ENCODE results near the gene TBX21. TPM values are rescaled to one million over a fixed set of nuclear protein-coding genes. Genes with fewer than 3 reads are reported as not detected.
A peak's percentile ranks its signal among the peaks of the same experiment; 100 is the strongest.

TBX21 gene
- total and polyA plus RNA-seq, 11 donors, result 0.07 to 3.2 (median 0.21) TPM; not detected in 2

DNA sequence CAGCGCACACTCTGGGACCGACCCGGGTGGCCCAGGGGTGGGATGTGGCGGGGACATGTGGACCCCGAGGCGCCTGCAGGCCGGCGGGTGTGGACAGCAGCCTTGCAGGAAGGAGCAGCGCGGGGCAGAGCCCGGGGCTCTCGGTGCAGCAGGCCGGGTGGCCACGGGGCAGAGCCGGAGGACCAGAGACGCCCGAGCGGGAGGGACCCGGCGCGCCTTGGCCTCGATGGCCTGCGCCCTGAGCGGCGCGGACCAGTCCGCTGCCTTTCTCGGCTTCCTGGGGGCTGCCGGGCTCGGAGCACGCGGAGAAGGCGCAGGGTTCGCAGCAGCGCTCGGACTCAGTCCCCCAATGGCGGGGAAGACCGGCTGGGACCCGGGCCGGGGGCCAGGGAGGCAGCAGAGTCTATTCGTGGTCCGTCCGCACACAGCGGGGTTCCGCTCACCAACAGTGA is 45.2 kb downstream of the TBX21 start:
- TF ChIP-seq CTCF (IDR thresholded peaks at IDR 0.05), result no peak
- no peak for TF ChIP-seq POLR2A (IDR thresholded peaks at IDR 0.05)
- Histone ChIP-seq H3K27me3 (peaks cover 15 to 67% (median 30%) of the 10 kb centered on the region in 9 donors), H3K4me1 (peaks cover 0 to 4% (median 0%) of the 10 kb centered on the region in 12 donors), H3K36me3 (no peaks in the 10 kb centered on the region), H3K27ac (no peak overlapping the region), H3K4me3 (no peak overlapping the region), H3K9me3 (no peaks in the 10 kb centered on the region)
- ATAC-seq (peak in 1 of 4 donors; percentile 25), DNase-seq (no peak)
- intact Hi-C loops (cut with DNase I), result no loop called here
- 15 to 23% (median 21%) methylated on average over 28 to 45 of the region's 45 CpGs for WGBS, 4 donors

DNA sequence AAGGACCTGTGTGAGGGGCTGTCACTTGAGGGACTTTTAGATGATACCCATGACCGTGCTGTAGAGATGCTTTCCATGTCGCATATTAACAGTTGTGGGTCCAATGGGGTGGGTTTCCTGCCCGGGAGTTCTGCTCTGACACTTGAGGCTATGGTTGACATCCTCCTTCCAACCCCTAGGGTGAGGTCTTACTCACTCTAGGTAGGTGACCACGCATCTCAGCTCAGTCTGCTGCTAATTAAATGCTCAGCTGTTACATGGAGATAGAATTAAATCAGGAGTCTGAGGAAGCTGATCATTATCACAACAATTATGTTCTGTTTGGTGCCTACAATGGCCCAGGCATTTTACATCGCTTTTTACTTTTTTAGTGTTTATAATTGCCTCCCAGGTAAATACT is 48.4 kb downstream of the TBX21 start:
- Histone ChIP-seq H3K4me1 (peaks cover 0 to 4% (median 0%) of the 10 kb centered on the region in 12 donors), H3K9me3 (no peaks in the 10 kb centered on the region), H3K27me3 (peaks cover 11 to 42% (median 21%) of the 10 kb centered on the region in 9 donors), H3K4me3 (no peak overlapping the region), H3K36me3 (no peaks in the 10 kb centered on the region), H3K27ac (no peak overlapping the region)
- intact Hi-C loops (cut with DNase I), result loop anchor here in 2 of 10 donors (10.0 kb wide), 2 partner anchors 77 to 87 kb away; partner anchors contain the start of gene TBKBP1 (in 1 of the 2)
- no peak for ATAC-seq
- no peak for TF ChIP-seq POLR2A (IDR thresholded peaks at IDR 0.05)
- no peak for TF ChIP-seq CTCF (IDR thresholded peaks at IDR 0.05)
- WGBS, 4 donors, result 58 to 71% (median 62%) methylated on average over 5 of the region's 5 CpGs
- no peak for DNase-seq

DNA sequence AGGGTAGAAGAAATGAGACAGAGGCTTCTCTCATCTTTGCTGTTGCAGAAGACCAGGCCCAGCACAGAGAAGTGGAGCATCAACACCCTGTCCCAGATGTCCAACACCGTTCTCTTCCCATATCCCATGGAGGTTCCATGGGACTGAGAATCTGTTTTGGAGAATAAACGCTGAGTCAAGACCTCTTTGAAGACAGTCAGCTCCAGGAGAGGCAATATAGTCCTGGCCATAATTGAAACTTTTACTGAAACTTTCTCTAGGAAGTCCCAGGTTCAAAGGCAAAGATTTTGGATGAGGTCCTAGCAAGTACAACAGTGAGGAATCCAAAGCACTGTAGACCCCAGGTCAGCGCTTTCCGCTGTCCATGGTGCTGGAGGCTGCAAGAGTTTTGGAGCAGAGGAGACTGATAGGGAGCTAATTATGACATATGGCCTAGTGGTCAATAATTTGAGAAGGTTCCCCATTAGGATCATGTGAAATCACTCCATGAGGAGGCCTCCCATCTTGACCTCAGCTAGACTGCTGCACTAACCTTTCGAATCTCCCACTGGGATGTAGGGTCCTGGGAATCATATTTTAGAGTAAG is 52.6 kb downstream of the TBX21 start:
- Histone ChIP-seq H3K4me1 (peaks cover 0 to 10% (median 5%) of the 10 kb centered on the region in 12 donors), H3K27ac (no peak overlapping the region), H3K4me3 (no peak overlapping the region), H3K27me3 (peaks cover 15 to 56% (median 28%) of the 10 kb centered on the region in 9 donors), H3K9me3 (no peaks in the 10 kb centered on the region), H3K36me3 (no peaks in the 10 kb centered on the region)
- DNase-seq (no peak), ATAC-seq (no peak)
- TF ChIP-seq POLR2A (IDR thresholded peaks at IDR 0.05), result no peak
- 25 to 39% (median 38%) methylated on average over 4 to 5 of the region's 5 CpGs for WGBS, 4 donors
- intact Hi-C loops (cut with DNase I), result loop anchor here in 3 of 10 donors (5.0 to 10.0 kb wide), 3 partner anchors 68 to 91 kb away; partner anchors contain the start of gene TBKBP1 (in 1 of the 3)

DNA sequence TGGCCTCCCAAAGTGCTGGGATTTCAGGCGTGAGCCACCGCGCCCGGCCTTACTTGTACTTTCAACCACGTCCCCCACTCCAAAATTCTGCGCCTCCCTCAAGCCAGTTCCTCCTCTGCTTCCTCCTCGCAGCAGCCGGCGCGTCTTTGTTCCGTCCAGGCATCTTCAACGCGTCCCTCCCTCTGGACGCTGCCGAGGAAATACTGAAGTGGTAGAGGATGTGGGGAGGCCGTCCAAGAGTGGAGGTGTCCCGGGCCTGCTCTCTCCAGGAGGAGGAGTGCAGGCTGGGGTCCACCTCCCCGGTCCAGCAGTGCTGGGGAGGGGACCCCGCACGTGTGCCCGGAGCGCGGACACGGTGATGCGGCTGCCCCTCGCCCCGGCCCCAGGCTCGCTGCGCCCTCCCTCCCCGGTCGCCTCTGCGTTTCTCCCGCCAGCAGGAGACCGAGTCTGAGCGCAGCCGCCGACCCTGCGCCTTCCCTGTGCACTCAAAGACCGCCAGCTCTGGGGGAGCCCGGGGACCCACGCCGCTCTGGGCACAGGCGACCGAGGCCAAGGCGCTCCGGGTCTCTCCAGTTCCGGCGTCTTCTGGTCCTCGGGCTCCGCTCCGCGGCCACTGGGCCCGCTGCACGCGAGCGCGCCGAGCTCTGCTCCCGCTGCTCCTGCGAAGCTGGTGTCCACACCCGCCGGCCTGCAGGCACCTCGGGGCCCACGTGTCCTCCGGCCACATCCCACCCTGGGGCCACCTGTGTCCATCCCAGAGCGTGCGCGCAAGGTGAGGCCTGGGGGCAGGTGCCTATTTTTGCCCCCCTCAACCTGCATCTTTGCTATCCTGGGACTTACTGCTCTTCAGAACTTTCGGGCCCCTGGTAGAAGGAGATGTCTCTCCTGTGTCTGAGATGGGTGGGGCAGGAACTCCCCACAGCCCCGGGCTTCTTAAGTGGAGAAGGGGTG is 56.9 kb downstream of the TBX21 start:
- Histone ChIP-seq H3K4me3 (peak overlapping the region in 11 of 12 donors; percentile 32 to 51 (median 42)), H3K27ac (no peak overlapping the region), H3K4me1 (peaks cover 0 to 10% (median 5%) of the 10 kb centered on the region in 12 donors), H3K27me3 (peaks cover 17 to 95% (median 65%) of the 10 kb centered on the region in 9 donors), H3K9me3 (no peaks in the 10 kb centered on the region), H3K36me3 (no peaks in the 10 kb centered on the region)
- 2 to 3% (median 2%) methylated on average over 45 to 70 of the region's 70 CpGs for WGBS, 4 donors
- TF ChIP-seq POLR2A (IDR thresholded peaks at IDR 0.05) (no peak), CTCF (IDR thresholded peaks at IDR 0.05) (peak; percentile 30 to 66 (median 48))
- ATAC-seq, result peak; percentile 42 to 95 (median 89)
- peak in 4 of 5 donors; percentile 35 to 79 (median 61) for DNase-seq
- intact Hi-C loops (cut with DNase I), result loop anchor here in 7 of 10 donors (5.0 to 10.0 kb wide), 5 partner anchors 73 to 125 kb away; partner anchors contain the start of gene TBKBP1 (in 2 of the 7)

Measured in heart left ventricle (tissue), 16 donors.